Measurements from ENCODE around the gene IKZF5.

Gene IKZF5

GRCh38 chr10:122949296-122949695 lies 59.3 kb downstream of the IKZF5 start (continued):
- no peak for TF ChIP-seq ZBTB7A (tag by site-specific recombination; IDR thresholded peaks at IDR 0.05; ENCODE audit: low read depth)
- TF ChIP-seq ZNF184 (tag by site-specific recombination; IDR thresholded peaks at IDR 0.05) = no peak
- TF ChIP-seq, protein P1, sequence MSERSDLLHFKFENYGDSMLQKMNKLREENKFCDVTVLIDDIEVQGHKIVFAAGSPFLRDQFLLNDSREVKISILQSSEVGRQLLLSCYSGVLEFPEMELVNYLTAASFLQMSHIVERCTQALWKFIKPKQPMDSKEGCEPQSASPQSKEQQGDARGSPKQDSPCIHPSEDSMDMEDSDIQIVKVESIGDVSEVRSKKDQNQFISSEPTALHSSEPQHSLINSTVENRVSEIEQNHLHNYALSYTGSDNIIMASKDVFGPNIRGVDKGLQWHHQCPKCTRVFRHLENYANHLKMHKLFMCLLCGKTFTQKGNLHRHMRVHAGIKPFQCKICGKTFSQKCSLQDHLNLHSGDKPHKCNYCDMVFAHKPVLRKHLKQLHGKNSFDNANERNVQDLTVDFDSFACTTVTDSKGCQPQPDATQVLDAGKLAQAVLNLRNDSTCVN (tag by site-specific recombination; optimal IDR thresholded peaks at IDR 0.05) = no peak

All from HEK293 (cell line).